Nephron (organoid): ENCODE results near the gene MKNK2.
"Not testable (repeated sequence)": the region's sequence is repeated elsewhere in the genome, so short reads cannot be mapped to it uniquely, and the experiment has no call there.

Experiments used
- H3K27ac Mint-ChIP-seq, 3 experiments: 2 replicates each; pipeline ENCODE4 v1.8.0; 2020; ENCODE audit warnings: mixed read lengths in 3 of 3, mild to moderate bottlenecking in 2 of 3, moderate library complexity in 1 of 3
- H3K27me3 Mint-ChIP-seq: 2 replicates; pipeline ENCODE4 v1.8.0; 2021; ENCODE audit warnings: low read depth, mild to moderate bottlenecking, moderate library complexity, mixed read lengths
- H3K36me3 Mint-ChIP-seq: 2 replicates; pipeline ENCODE4 v1.8.0; 2020; ENCODE audit warnings: low read depth, mixed read lengths
- H3K4me1 Mint-ChIP-seq: 2 replicates; pipeline ENCODE4 v1.8.0; 2020; ENCODE audit warnings: mixed read lengths
- H3K4me3 Mint-ChIP-seq, 3 experiments: 2 replicates each; pipeline ENCODE4 v1.8.0; 2020; ENCODE audit warnings: mild to moderate bottlenecking in 3 of 3, mixed read lengths in 3 of 3, moderate library complexity in 2 of 3
- H3K9me3 Mint-ChIP-seq: 2 replicates; pipeline ENCODE4 v1.8.0; 2020; ENCODE audit warnings: mixed read lengths
- TF ChIP-seq, protein P1 (sequence below), 3 experiments: fragments of 200-600 bp; sonication (generic); IDR thresholded peaks; one replicate each; pipeline ENCODE4 v1.5.0; 2021; ENCODE audit warnings: antibody characterized with exemption in 3 of 3; ENCODE audit not compliant: unreplicated experiment in 3 of 3

Gene MKNK2

DNA sequence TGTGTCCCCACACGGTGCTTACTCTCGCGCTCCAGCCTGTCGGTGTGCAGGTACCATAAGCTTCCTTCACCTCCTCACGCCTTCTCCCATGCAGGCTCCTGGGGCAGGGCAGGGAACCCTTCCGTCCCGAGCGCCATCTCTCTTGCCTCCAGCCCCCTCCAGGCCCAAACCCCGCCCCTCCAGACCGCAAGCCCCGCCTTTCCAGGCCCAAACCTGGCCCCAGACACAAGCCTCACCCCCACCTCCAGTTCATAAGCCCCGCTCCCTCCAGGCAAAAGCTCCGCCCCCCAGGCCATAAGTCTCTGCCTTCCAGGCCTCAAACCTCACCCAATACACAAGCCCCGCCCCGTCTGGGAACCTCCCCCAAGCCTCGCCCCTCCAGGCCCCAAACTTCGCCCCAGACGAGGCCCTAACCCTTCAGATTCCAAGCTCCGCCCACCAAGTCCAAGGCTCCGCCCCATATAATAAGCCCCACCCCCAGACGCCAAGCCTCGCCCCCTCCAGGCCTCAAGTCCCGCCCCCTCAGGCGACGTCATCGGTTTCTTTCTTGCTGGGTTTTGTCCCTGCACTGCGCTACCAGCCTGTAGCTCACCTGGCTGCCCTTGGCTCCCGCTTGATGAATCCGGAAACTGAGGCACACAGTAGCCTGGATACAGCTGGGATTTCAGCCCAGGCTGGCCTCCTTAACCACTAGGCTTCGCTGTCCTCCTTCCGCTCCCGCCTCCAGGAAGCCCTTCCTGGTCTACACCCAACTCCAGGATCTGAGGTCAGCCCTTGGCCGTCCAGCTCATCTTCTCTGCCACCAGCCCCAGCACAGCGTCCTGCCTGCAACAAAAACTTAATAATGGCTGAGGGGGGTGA, 16.1 kb downstream of the MKNK2 start:
- H3K27me3 Mint-ChIP-seq = no peaks in the 10 kb centered on the region
- H3K4me1 Mint-ChIP-seq = peaks cover 10% of the 10 kb centered on the region
- no peak overlapping the region for H3K27ac Mint-ChIP-seq
- H3K36me3 Mint-ChIP-seq = peaks cover 4% of the 10 kb centered on the region
- TF ChIP-seq, protein P1, sequence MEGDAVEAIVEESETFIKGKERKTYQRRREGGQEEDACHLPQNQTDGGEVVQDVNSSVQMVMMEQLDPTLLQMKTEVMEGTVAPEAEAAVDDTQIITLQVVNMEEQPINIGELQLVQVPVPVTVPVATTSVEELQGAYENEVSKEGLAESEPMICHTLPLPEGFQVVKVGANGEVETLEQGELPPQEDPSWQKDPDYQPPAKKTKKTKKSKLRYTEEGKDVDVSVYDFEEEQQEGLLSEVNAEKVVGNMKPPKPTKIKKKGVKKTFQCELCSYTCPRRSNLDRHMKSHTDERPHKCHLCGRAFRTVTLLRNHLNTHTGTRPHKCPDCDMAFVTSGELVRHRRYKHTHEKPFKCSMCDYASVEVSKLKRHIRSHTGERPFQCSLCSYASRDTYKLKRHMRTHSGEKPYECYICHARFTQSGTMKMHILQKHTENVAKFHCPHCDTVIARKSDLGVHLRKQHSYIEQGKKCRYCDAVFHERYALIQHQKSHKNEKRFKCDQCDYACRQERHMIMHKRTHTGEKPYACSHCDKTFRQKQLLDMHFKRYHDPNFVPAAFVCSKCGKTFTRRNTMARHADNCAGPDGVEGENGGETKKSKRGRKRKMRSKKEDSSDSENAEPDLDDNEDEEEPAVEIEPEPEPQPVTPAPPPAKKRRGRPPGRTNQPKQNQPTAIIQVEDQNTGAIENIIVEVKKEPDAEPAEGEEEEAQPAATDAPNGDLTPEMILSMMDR (IDR thresholded peaks at IDR 0.05; ENCODE audit: unreplicated experiment in 3 of 3) = no peak
- no peak overlapping the region for H3K4me3 Mint-ChIP-seq
- no peaks in the 10 kb centered on the region for H3K9me3 Mint-ChIP-seq

DNA sequence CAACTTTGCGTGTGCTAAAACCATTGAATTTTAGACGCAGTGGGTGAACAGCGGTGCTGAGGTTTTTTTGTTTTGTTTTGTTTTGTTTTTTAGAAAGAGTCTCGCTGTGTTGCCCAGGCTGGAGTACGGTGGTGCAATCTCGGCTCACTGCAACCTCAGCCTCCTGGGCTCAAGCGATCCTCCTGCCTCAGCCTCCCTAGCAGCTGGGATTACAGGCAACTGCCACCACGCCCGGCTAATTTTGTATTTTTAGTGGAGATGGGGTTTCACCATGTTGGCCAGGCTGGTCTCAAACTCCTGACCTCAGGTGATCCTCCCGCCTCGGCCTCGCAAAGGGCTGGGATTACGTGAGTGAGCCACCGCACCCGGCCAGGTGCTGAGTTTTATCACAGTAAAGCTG, 16.8 kb downstream of the MKNK2 start:
- not testable (repeated sequence) for H3K4me1 Mint-ChIP-seq, H3K9me3 Mint-ChIP-seq, H3K36me3 Mint-ChIP-seq, H3K27ac Mint-ChIP-seq, H3K4me3 Mint-ChIP-seq, H3K27me3 Mint-ChIP-seq

DNA sequence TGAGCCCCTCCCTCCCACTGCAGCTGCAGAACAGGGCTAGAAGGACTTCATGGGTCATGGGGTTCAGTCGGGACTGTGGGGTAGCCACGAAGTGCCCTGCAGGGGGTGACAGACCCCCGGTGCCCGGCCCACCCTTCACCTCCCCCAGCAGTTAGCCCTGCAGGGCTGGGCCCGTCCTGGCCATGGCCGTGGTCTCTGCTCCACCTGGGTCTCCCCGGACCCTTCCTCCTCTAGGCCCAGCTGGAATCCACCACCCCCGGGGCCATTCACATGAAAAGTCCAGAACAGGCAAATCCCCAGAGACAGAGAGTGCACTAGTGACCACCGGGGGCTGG, 17.3 kb downstream of the MKNK2 start:
- Mint-ChIP-seq H3K4me1 (peaks cover 10% of the 10 kb centered on the region), H3K9me3 (no peaks in the 10 kb centered on the region), H3K27ac (no peak overlapping the region), H3K27me3 (no peaks in the 10 kb centered on the region), H3K36me3 (peaks cover 4% of the 10 kb centered on the region), H3K4me3 (no peak overlapping the region)
- TF ChIP-seq, protein P1 (IDR thresholded peaks at IDR 0.05; ENCODE audit: unreplicated experiment in 3 of 3) = no peak

- H3K36me3 Mint-ChIP-seq = peaks cover 4% of the 10 kb centered on the region
Measured at GRCh38 chr19:2033115-2033824, 17.8 kb downstream of the MKNK2 start.

DNA sequence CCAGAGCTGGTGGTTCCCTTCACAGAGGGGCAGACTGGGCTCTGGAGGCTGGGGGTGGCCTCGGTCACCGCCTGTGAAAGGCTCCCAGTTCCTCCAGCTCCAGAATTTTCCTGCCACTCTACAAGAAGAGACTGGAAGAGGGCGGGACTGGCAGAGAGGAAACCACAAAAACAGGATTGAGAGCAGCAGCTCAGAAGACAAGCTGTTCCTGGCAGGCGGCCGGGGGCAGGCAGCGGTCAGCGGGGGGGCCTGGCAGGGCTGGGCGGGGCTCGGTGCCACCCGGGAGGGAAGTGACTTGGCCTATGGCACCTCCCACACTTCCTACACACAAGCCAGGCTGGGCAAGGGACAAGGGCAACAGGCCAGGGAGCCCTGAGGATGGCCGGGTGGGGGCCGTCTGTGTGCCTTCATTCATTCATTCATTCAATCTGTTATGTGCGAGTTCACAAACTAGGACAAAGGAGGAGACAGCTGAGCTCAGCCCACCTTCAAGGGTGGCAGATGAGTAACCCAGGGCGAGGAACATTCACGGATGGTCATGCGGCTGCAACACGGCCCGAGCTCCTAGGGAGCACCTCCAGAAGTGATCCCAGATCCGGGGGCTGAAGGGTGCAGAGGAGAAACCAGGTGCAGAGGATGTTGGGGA, 18.6 kb downstream of the MKNK2 start:
- Mint-ChIP-seq H3K9me3 (no peaks in the 10 kb centered on the region), H3K4me1 (peaks cover 10% of the 10 kb centered on the region), H3K36me3 (no peaks in the 10 kb centered on the region), H3K4me3 (peak overlapping the region in 1 of 3 experiments; percentile 7), H3K27ac (peak overlapping the region; percentile 18 to 67 (median 63)), H3K27me3 (no peaks in the 10 kb centered on the region)
- TF ChIP-seq, protein P1 (IDR thresholded peaks at IDR 0.05; ENCODE audit: unreplicated experiment in 3 of 3) = no peak

More at GRCh38 chr19:2033115-2033824, 17.8 kb downstream of the MKNK2 start:
- Mint-ChIP-seq H3K4me1 (peaks cover 10% of the 10 kb centered on the region), H3K4me3 (no peak overlapping the region), H3K27me3 (no peaks in the 10 kb centered on the region), H3K27ac (no peak overlapping the region), H3K9me3 (no peaks in the 10 kb centered on the region)
- TF ChIP-seq, protein P1 (IDR thresholded peaks at IDR 0.05; ENCODE audit: unreplicated experiment in 3 of 3) = no peak

- no peak overlapping the region for H3K4me3 Mint-ChIP-seq
- no peaks in the 10 kb centered on the region for H3K36me3 Mint-ChIP-seq
- TF ChIP-seq, protein P1 (IDR thresholded peaks at IDR 0.05; ENCODE audit: unreplicated experiment in 3 of 3) = no peak
- peak overlapping the region in 2 of 3 experiments; percentile 52 to 59 for H3K27ac Mint-ChIP-seq
- H3K27me3 Mint-ChIP-seq = peaks cover 5% of the 10 kb centered on the region
- H3K9me3 Mint-ChIP-seq = peaks cover 7% of the 10 kb centered on the region
- H3K4me1 Mint-ChIP-seq = peaks cover 5% of the 10 kb centered on the region
Measured at GRCh38 chr19:2027361-2027760, 23.7 kb downstream of the MKNK2 start.
